ENCODE data around the gene USP30. TPM values are rescaled to one million over a fixed set of nuclear protein-coding genes. Genes with fewer than 3 reads are reported as not detected.

The USP30 gene
- total and polyA plus RNA-seq, 9 of the 15 experiments (the other 6 are each of a cell fraction or from before 2014, with no cell fraction given), result 1.4 to 15.2 (median 7.0) TPM

GRCh38 chr12:109052414-109053323 lies at the start of gene USP30 (continued):
- TF ChIP-seq, protein P1, sequence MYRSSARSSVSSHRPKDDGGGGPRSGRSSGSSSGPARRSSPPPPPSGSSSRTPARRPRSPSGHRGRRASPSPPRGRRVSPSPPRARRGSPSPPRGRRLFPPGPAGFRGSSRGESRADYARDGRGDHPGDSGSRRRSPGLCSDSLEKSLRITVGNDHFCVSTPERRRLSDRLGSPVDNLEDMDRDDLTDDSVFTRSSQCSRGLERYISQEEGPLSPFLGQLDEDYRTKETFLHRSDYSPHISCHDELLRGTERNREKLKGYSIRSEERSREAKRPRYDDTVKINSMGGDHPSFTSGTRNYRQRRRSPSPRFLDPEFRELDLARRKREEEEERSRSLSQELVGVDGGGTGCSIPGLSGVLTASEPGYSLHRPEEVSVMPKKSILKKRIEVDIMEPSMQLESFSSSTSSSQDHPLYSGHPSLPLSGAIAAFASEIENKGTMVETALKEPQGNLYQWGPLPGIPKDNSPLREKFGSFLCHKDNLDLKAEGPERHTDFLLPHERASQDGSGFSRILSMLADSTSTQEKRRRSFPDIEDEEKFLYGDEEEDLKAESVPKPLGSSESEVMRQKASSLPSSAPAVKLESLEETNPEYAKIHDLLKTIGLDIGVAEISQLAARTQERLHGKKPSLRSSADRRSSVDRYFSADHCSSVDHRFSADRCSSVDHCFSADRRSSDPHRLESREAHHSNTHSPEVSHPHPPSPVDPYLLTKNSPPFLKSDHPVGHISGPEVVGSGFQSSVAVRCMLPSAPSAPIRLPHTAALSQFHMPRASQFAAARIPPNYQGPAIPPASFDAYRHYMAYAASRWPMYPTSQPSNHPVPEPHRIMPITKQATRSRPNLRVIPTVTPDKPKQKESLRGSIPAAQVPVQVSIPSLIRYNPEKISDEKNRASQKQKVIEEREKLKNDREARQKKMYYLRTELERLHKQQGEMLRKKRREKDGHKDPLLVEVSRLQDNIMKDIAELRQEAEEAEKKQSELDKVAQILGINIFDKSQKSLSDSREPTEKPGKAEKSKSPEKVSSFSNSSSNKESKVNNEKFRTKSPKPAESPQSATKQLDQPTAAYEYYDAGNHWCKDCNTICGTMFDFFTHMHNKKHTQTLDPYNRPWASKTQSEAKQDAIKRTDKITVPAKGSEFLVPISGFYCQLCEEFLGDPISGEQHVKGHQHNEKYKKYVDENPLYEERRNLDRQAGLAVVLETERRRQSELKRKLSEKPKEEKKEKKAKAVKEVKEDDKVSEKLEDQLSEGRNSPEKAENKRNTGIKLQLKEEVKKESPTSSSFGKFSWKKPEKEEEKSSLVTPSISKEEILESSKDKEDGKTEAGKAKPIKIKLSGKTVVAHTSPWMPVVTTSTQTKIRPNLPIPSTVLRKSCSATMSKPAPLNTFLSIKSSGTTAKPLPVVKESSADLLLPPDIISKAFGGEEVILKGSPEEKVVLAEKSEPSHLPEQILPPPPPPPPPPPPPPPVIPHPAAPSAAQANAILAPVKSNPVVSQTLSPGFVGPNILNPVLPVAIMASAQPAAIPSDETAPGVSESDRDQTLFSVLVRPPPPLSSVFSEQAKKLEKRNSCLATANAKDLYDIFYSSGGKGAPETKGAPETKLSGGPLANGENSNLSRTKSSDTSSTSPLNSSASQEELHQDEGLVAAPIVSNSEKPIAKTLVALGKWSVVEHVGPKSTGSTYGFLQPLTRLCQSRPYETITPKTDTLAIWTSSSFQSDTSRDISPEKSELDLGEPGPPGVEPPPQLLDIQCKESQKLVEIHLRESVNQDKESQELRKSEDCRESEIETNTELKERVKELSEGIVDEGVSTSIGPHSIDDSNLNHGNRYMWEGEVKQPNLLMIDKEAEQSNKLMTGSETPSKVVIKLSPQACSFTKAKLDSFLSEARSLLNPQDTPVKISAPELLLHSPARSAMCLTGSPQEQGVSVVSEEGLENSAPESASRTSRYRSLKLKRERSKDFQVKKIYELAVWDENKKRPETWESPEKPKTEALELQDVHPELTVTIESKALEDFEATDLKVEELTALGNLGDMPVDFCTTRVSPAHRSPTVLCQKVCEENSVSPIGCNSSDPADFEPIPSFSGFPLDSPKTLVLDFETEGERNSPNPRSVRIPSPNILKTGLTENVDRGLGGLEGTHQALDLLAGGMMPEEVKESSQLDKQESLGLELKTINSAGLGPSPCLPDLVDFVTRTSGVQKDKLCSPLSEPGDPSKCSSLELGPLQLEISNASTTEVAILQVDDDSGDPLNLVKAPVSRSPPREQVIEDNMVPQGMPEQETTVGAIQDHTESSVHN (IDR thresholded peaks at IDR 0.05; ENCODE audit: borderline replicate concordance in 1 of 2, low read depth in 1 of 2), result no peak
- TF ChIP-seq XRCC3 (IDR thresholded peaks at IDR 0.05) (no peak), DMBX1 (CRISPR knock-in tag; IDR thresholded peaks at IDR 0.05; ENCODE audit: borderline replicate concordance) (no peak), PPARD (CRISPR knock-in tag; IDR thresholded peaks at IDR 0.05) (no peak), ZNF444 (CRISPR knock-in tag; IDR thresholded peaks at IDR 0.05) (no peak), ZBTB43 (CRISPR knock-in tag; IDR thresholded peaks at IDR 0.05) (no peak), ZNF280B (CRISPR knock-in tag; IDR thresholded peaks at IDR 0.05) (no peak), MTA2 (IDR thresholded peaks at IDR 0.05; ENCODE audit: low read depth) (no peak), NCOA1 (IDR thresholded peaks at IDR 0.05; ENCODE audit: low read depth) (peak; percentile 98), CAMTA2 (CRISPR knock-in tag; conservative IDR thresholded peaks at IDR 0.05) (no peak), ZNF212 (CRISPR knock-in tag; IDR thresholded peaks at IDR 0.05) (no peak), YY1 (IDR thresholded peaks at IDR 0.05; ENCODE audit: borderline replicate concordance in 1 of 3, control insufficient read depth in 1 of 3, extremely low read depth in 1 of 3, insufficient read depth in 3 of 3, insufficient read length in 1 of 3, insufficient replicate concordance in 2 of 3, low read depth in 1 of 3, low read length in 2 of 3) (peak in 2 of 3 experiments; percentile 56 to 77), MAFF (IDR thresholded peaks at IDR 0.05; ENCODE audit: low read length) (no peak), WHSC1 (IDR thresholded peaks at IDR 0.05; ENCODE audit: low read length) (no peak), HDAC2 (IDR thresholded peaks at IDR 0.05) (peak; percentile 29; the same call in 1 of the 2 replicates), ZNF408 (CRISPR knock-in tag; IDR thresholded peaks at IDR 0.05; ENCODE audit: low read depth) (no peak)

Data from K562 (cell line).